Measurements from ENCODE around the gene SYNJ2.
A peak's percentile ranks its signal among the peaks of the same experiment; 100 is the strongest.

SYNJ2 gene

DNA sequence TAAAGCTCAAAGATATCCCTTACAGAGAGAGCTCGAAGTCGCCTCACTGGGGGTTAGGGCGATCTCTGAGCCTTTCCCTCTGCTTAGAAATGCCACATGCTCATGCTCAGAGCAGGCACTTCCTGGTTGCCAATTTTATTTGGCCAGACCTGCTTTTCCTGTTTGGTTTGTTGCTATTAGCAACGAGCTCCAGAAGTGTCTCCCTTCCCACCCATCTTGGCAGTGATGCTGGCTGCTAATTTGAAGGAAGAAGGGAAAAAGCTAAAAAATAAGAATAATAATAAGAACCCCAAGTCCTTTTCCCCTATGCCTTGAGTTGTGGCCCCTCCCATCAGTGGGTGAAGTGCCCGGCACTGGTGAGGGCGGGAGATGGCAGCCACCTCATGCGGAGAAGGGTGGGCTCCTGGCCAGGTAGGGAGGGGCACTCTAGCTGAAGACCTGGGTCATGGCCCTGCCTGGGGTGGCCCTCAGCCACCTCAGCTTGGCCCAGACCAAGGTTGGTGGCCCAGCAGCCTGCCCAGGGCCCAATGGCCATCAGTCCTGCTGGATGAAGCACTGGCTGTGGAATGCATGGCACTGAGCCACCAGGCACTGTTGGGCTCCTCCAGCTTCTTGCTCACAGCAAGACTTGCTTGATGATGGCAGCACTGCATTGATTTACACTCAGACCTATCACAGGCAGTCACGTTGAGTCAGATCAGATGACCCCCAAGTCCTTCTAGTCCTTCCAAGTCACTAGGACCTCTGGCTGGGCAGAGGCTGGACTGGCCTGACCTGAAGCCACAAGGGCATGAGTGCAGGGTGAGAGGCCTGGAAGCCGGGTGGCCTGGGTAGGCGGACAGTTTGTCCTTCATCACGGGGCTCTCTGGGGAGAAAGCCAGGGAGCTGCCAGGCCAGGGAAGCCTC is 79.0 kb downstream of the SYNJ2 start:
- no peak for DNase-seq (ENCODE audit: low spot score)

- no peak for DNase-seq (ENCODE audit: low spot score)
Measured at GRCh38 chr6:158061361-158061708, 79.7 kb downstream of the SYNJ2 start.

DNA sequence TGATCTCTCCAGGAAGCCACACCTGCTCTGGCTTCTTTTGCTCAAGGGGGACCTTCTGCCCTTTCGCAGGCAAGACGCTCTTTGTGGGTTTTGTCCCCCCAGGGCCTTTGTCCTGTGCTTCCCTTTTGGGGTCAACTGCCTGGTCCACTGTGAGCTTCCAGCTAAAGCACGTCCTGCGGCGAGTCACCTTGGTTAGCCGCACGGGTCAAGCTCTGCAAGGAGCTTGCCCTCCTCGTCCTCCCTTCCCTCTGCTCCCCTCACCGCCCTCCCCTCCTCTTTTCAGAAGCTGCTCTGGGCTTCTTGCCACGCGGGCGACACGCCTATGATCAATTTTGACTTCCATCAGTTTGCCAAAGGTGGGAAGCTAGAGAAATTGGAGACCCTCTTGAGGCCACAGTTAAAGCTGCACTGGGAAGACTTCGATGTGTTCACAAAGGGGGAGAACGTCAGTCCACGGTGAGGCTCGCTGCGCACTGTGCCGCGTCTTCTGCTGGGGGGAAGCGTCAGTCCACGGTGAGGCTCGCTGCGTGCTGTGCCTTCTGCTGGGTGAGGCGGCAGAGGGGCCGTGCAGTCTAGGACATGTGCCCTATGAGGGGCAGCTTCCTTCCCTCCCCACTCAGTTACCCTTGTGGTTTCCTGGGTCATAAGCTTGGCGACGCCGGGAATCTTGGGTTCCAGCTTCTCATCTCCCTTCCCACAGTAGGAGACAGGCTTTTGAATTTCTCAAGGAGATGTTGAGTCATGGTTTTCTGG is 80.2 kb downstream of the SYNJ2 start:
- no peak for DNase-seq (ENCODE audit: low spot score)

GRCh38 chr6:158063736-158064135 is 82.1 kb downstream of the SYNJ2 start:
- no peak for DNase-seq (ENCODE audit: low spot score)

- no peak for DNase-seq (ENCODE audit: low spot score)
Measured at GRCh38 chr6:158064725-158065251, 83.1 kb downstream of the SYNJ2 start.

GRCh38 chr6:158066136-158066781 is 84.6 kb downstream of the SYNJ2 start:
- DNase-seq (ENCODE audit: low spot score) = no peak

DNA sequence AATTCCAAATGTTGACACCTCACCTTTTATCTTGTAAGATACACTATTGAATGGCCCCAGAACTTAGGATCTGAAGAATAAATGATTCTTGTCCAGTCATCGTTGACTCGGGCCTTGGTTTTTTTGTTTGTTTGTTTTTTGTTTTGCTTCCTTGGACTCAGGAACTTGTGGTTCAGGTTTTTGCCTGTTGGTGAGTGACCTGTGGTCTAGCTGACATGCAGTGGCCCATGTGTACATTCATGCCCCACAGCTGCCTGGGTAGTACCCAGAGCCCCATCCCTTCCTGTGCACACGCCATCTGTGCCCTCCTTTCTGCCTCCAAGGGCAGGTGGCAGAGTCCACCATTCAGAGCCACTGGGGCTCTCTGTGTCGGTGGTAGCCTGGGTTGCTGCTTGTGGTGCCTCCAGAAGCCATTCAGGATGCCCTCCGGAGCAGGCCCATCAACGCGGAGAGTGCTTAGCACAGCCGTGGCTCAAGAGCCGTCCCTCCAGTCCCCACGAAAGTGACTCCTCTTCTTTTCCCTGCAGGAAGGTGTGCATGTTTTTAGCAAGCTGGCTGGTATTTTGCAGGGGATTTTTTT is 85.9 kb downstream of the SYNJ2 start:
- DNase-seq (ENCODE audit: low spot score) = no peak

- no peak for DNase-seq (ENCODE audit: low spot score)
Measured at GRCh38 chr6:158068156-158068892, 86.7 kb downstream of the SYNJ2 start.

DNA sequence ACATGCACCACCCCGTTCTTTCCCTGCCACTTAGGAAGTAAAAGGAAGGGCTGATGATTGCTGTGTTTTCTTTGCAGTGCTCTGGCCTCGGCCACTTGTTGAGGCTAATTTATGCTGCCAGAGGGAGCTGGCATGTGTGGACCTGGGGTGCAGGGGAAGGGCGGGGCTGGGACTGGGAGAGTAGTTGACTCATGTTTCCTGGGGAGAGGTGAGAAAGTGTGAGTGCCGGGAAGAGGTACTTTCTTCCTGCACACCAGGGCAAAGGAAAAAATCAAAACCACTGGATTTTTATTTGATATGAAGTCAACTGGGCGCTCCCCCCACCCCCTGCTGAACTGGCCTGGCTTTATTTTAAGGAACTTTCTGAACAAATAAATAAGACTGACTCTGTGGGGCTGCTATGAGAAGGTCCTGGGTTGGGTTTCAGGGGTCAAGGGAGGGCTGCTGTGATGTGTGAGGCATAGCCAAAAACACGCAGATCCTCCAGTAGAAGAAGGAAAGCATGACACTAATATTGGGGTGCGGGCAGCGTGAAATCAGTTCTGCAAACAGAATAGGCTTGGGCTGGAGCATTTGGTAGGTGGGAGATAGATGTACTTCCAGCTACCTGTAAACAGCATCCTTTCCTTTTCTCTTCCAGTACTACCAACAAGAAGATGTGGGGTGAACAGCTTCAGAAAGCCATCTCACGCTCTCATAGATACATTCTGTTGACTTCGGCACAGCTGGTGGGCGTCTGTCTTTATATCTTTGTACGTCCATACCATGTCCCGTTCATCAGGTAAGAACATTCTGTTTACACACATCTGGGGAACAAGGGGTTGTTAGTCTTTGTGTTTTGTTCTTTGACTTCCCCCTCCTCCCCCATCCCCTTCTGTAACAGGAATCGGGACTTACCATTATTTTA is 87.5 kb downstream of the SYNJ2 start:
- DNase-seq (ENCODE audit: low spot score) = no peak

GRCh38 chr6:158069800-158070195 is 88.1 kb downstream of the SYNJ2 start:
- DNase-seq (ENCODE audit: low spot score) = no peak

- no peak for DNase-seq (ENCODE audit: low spot score)
Measured at GRCh38 chr6:158070513-158070912, 88.8 kb downstream of the SYNJ2 start.

DNA sequence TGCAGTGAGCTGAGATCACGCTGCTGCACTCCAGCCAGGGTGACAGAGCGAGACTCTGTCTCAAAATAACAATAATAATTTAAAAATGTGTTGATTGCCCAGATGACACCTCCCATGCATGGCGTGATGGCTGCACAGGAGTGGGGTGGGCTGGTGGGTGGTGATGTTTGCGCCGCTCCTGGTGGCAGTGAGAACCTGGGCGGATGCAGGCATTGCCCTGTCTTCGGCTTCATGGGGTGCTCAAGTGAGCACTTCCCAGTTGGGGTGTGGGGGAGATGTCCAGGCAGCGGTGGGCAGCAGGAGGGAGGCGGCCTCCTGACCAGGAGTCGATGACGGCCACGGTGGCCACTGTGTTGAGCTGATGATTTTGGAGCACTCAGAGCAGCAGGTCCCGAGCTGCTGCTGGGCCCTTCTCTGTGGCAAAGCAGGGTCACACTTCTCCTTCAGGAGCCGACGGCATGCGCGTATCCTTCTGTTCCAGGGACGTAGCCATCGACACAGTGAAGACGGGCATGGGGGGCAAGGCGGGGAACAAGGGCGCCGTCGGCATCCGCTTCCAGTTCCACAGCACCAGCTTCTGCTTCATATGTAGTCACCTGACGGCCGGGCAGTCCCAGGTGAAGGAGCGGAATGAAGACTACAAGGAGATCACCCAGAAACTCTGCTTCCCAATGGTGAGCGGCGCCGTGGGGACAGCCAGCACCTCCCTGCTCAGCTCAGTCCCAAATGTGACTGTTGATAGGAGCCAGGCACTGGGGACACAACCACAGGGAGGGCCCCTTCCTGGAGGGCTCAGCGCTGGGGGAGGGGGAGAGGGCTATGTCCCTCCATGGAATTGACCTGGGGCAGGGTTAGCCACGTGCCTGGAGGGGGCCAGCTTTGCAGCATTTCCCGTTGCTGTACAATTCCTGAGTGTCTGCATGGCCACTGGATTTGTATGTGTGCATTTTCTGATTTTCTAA is 89.7 kb downstream of the SYNJ2 start:
- no peak for DNase-seq (ENCODE audit: low spot score)

DNA sequence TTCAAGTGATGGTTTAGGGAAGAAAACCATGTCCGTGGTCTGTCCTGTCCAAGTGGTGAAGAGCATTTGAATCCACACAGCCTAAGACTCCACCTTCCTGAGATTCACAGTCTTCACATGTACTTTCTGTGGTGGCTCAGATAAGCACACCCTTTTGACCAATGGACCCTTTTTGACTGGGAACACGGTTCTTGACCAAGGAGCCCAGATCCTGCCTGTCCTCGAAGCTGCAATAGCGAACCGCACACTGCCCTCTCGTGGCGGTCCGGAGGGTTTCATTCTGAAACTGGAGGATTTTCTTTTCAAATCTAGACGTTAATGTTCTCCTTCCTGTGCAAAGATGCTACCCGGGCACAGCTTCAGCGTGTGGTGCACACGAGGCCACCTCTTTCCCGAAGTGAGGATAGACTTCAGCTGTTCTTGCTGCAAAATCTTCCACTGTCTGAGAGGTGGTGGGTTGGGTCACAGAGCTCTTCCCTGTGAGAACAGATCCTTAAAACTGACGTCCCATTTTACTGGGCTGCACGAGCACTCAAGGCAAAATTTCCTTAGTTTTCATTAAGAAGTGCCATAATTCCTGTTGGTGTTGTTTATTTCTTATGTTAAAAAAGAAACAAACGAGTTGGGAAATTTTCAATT is 90.5 kb downstream of the SYNJ2 start:
- DNase-seq (ENCODE audit: low spot score) = peak; percentile 72

GRCh38 chr6:158073776-158074175 is 92.1 kb downstream of the SYNJ2 start:
- no peak for DNase-seq (ENCODE audit: low spot score)

DNA sequence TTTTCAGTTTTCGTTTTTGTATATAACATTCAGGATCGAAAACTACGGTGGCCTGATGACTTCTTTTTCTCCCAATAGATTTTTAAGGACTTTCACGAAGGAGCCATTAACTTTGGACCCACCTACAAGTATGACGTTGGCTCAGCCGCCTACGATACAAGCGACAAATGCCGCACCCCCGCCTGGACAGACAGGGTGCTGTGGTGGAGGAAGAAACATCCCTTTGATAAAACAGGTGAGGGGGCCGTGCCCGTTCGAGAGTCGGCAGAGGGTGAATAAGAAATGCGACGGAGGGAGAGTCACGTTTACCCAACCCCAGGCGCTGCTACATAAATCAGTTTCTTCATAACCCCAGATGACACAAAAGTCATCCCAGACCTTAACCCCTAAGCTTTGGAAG is 94.9 kb downstream of the SYNJ2 start:
- no peak for DNase-seq (ENCODE audit: low spot score)

- no peak for DNase-seq (ENCODE audit: low spot score)
Measured at GRCh38 chr6:158077676-158078075, 96.0 kb downstream of the SYNJ2 start.

- no peak for DNase-seq (ENCODE audit: low spot score)
Measured at GRCh38 chr6:158078320-158078719, 96.7 kb downstream of the SYNJ2 start.

DNA sequence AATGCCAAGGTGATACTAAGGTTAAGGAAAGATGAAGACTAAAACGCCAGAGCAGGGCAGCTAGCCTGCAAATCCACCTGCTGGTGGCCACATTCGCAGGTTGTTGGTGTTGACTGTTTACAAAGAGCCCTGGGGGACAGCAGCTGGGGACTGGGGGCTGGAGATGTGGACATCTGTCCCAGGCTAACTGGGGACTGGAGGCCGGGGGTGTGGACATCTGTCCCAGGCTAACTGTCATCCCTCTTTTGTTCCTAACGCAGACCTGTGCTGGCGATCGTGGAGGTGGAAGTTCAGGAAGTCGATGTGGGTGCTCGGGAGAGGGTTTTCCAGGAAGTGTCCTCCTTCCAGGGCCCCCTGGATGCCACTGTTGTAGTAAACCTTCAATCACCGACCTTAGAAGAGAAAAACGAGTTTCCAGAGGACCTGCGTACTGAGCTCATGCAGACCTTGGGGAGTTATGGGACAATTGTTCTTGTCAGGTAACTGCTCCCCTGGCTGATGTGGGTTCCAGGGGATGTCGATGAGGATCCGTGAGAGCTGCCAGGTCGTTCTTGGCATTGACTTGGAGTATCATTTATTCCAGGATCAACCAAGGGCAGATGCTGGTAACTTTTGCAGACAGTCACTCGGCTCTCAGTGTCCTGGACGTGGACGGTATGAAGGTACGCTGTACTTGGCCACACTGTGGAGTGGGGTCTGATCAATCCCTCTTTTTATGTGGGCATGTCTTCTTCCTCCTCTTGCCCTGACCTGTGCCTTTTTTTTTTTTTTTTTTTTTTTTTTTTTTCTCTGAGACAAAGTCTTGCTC is 99.4 kb downstream of the SYNJ2 start:
- no peak for DNase-seq (ENCODE audit: low spot score)

Measured in germinal center (tissue), 1 donor.